KG1 (cell line): Measurements from ENCODE around the gene BCL6B.

Experiments
- DNase-seq: peaks from one replicate; lab custom pipeline; 2025; lab: John Stamatoyannopoulos, UW

BCL6B gene

GRCh38 chr17:7060165-7060891 lies 37.5 kb downstream of the BCL6B start:
- no peak for DNase-seq

- no peak for DNase-seq
Measured at GRCh38 chr17:7063518-7064094, 40.8 kb downstream of the BCL6B start.

- no peak for DNase-seq
Measured at GRCh38 chr17:7064261-7064660, 41.4 kb downstream of the BCL6B start.

- no peak for DNase-seq
Measured at GRCh38 chr17:7067198-7067597, 44.3 kb downstream of the BCL6B start.

GRCh38 chr17:7068268-7068667 lies 45.4 kb downstream of the BCL6B start:
- no peak for DNase-seq

- no peak for DNase-seq
Measured at GRCh38 chr17:7070712-7071111, 47.9 kb downstream of the BCL6B start.

GRCh38 chr17:7072406-7072805 lies 49.6 kb downstream of the BCL6B start:
- DNase-seq = no peak

GRCh38 chr17:7074931-7075330 lies 52.1 kb downstream of the BCL6B start:
- no peak for DNase-seq

GRCh38 chr17:7077911-7078546 lies 55.2 kb downstream of the BCL6B start:
- no peak for DNase-seq

- no peak for DNase-seq
Measured at GRCh38 chr17:7078711-7079110, 55.9 kb downstream of the BCL6B start.
